Measurements from ENCODE around the gene PLA2G4E.

GRCh38 chr15:42059661-42060476 is 39.0 kb upstream of the PLA2G4E start:
- TF ChIP-seq CTCF (IDR thresholded peaks at IDR 0.05), result peak in 3 of 4 experiments; percentile 63 to 84 (median 79)
- no peak for TF ChIP-seq POLR2A (IDR thresholded peaks at IDR 0.05)
